ENCODE measurements around the gene TPTE.
"Not testable (repeated sequence)": the region's sequence is repeated elsewhere in the genome, so short reads cannot be mapped to it uniquely, and the experiment has no call there.

The TPTE gene

DNA sequence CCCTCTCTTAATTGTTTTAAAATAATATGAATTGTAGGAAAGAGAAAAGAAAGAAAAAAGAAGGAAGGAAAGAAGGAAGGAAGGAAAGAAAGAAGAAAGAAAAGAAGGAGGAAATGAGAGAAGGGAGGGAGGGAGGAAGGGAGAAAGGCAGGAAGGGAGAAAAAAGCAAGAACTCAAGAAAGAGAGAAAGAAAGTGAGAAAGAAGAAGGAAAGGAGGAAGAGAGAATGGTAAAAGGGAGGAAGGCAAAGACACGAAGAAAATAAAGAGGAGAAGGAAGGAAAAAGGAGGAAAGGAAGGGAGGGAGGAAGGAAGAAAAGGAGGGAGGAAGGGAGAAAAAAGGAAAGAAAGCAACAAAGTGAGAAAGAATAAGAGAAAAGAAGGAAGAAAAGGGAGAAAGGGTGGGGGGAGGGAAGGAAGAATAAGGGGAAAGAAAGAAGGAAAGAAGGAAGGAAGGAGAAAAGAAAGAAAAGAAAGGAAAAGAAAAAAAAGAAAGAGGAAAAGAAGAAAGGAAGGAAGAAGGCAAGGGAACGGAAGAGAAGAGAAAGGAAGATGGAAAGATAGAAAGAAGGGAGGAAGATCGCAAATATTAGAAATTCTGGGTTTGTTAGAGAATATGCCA lies 95.9 kb downstream of the TPTE start:
- not testable (repeated sequence) for DNase-seq

DNA sequence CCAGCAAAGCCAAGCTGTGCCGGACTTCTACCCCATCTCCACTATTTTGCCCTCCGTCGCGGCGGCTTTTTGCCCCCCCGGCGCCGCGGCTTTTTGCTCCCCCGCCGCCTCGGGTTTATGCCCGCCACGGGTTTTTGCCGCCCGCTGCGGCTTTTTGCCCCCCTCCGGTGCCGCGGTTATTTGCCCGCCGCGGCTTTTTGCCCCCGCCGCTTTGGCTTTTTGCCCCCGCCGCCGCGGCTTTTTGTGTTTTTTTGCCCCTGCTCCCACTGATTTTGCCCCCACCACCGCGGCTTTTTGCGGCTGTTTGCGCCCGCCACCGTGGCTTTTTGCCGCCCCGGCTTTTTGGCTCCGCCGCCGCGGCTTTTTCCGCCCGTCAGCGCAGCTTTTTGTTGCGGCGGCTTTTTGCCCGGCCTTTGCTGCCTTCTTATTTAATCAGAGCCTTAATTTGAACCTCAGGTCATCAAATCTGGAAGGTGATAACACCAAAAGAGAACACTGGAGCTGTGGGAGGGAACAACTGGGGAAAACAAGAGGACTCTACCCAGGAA lies 106.0 kb downstream of the TPTE start:
- no peak for DNase-seq

DNA sequence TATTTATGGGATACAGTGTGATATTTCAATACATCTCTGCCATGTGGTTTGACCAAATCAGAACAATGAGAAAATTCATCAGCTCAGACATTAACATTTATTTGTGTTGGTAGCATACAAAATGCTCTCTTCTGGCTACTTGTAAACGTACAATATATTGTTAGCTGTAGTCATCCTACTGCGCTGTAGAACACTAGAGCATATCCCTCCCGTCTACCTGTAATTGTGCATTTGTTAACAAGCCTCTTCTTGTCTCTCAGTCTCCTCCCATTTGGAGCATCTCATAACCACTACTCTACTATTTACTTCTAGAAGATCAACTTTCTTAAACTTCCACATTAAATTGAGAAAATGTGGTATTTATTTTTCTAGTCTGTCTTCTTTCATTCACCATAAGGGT lies 107.9 kb downstream of the TPTE start:
- not testable (repeated sequence) for DNase-seq

DNA sequence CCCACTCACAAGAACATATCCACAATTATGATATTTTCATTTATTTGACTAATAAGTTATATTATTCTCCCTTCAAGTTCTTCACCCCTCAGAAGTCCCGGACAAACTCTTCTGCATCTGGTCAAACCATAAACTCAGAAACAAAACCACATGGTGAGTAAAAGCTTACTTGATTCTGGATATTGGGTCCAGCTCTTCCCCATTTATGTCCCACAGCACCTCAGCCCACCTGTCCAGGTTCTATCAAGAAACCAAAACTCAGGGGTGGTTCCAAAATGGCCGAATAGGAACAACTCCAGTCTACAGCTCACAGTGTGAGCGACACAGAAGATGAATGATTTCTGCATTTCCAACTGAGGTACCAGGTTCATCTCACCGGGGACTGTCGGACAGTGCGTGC lies 109.4 kb downstream of the TPTE start:
- DNase-seq, result not testable (repeated sequence)

DNA sequence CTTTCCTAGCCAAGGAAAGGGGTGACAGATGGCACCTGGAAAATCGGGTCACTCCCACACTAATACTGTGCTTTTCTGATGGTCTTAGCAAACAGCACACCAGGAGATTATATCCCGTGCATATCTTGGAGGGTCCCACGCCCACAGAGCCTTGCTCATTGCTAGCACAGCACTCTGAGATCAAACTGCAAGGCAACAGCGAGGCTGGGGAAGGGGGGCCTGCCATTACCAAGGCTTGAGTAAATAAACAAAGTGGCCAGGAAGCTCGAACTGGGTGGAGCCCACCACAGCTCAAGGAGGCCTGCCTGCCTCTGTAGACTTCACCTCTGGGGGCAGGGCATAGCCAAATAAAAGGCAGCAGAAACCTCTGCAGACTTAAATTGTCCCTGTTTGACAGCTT lies 109.9 kb downstream of the TPTE start:
- DNase-seq, result not testable (repeated sequence)

DNA sequence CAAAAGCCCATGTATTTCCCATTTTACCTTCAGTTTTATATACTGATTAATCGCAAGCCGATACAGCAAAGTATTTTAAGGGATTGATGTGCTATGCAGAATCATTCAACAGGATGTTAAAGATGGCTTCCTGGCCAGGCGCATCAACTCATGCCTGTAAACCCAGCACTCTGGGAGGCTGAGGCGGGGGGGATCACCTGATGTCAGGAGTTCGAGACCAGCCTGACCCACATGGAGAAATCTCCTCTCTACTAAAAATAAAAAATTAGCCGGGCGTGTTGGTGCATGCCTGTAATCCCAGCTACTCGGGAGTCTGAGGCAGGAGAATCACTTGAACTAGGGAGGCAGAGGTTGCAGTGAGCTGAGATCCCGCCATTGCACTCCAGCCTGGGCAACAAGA lies 116.8 kb downstream of the TPTE start:
- not testable (repeated sequence) for DNase-seq

DNA sequence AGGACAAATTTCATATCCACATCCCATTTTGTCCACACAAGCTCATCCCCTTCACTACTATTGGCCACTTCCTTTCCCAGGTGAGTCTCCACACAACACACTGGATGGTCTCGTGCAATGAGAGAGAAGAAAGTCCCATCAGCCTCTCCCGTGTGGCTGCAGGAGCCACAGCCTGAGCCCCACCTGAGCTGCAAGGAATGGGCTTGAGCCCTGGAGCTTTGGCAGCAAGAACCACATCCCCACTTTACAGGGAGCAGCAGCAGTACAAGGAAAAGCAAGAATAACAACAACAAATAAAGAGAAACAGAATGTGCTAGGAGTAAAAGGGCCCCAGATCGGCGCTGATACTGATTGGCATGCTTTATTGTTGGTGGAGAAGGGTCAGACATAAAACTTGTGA lies 117.7 kb downstream of the TPTE start:
- DNase-seq, result no peak

DNA sequence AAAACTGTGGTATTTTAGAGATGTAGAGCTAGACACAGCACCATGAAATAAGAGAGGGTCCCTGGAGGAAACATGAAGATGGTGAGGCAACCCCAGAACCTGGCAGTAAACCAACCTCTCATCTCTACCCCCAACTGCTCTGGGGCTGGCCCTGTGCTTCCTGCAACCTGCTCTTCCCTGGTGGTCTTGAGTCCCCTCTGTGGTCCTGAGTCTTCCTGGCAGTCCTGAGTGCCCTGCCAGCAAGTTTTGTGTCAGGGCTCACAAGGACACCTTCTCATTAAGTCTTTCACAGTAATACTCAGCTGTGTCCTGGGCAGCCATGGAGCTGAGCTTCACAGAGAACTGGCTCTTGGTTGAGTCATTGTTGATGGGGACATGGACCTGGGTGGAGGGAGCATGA lies 118.4 kb downstream of the TPTE start:
- not testable (repeated sequence) for DNase-seq

DNA sequence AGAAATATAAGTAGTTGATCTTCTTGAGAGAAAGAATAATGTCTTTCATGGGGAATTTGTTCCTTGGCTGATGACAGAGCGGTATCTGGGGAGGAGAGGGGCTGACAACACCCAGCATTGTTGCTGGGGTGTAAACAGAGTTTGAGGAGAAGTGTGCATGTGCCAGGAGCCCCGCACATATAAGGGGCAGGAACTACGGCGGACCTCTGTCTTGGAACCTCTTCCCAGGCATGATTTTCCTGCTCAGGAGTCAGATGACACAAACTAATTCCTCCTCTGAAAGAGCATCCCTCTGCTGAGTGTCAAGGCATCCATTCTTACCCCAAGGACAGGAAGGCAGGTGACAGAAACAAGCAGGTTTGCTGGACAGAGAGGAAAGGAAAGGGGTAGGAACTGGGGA lies 119.1 kb downstream of the TPTE start:
- no peak for DNase-seq

DNA sequence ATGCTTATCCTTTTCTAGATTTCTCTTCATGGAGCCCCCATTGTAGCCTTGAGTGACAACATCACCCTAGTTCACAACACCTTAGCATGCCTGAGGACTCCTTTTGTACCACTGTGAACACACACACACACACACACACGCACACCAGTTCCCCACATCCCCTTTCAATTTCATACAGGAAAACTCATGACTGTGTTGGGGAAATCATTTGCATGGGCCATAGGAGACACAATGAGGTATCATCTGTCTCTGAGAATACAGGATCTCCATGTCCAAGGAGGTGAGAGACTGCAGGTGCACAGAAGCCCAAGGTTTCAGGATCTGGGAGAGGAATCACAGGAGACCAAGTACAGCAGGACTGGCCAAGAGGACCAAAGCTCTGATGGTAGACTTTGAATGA lies 119.7 kb downstream of the TPTE start:
- DNase-seq, result no peak

DNA sequence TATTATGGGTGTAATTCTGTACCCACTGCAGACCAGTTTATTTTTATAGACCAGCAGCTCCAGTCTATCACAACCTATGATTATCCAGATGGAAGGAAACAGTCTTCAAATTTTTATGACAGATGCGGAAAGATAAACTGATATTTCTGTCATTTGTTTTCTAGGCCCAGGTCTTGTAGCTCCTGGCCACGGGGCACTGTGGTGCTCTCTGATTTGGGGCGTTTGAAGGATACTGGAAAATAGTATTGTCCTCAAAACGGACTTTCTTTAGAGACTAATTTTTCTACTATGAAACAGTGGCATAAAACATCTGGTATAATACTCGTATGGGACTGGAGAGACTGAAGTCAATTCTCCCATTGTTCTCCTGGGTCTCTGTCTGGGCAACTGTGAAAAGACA lies 124.3 kb downstream of the TPTE start:
- DNase-seq, result not testable (repeated sequence)

DNA sequence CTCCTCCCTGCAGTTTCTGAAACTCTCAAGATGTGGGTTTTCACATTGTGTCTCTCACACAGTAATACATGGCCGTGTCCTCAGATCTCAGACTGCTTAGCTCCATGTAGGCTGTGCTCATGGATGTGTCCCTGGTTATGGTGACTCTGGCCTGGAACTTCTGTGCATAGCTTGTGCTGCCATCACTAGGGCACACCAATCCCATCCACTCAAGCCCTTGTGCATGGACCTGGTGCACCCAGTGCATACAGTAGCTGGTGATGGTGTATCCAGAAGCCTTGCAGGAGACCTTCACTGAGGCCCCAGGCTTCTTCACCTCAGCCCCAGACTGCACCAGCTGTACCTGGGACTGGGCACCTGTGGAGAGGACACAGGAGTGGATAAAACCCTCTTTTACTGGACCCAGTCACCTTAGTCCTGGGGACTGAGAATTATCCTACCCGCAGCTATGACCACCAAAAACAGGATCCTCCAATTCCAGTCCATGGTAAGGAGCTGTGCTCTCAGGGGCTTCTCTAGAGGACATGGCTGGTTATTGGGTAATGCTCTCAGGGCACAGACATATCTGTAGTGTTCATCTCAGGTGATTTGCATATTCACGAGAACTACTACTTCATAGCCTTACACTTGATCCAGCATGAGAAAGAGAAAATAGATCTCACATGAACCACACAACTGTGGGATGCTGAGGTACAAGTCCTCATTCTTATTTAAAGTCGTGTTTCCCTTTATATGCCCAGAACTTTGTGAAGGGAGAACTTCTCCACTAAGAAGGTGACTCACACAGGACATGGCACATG lies 128.2 kb downstream of the TPTE start:
- not testable (repeated sequence) for DNase-seq

DNA sequence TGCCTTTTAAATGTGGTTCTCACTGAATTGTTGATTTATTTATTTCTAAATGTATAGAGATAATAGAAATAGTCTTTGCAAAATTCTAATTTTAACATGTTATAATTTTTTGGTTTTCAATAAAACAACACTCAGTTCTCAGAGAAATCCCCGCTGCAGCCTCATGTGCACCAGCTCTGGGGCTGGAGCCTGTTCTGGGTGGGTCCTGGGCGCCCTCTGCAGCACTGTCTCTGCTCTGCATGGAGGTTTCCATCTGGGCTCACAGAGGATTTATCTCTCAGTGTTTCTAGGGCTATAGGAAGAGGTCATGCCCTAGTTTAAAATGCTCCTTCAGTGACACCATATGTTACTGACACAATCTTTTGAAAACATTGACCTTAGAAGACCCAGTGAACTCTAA lies 128.9 kb downstream of the TPTE start:
- not testable (repeated sequence) for DNase-seq

All from DMS79 (cell line).